GM18505 (cell line): ENCODE data around the gene NKX3-2.

Experiments
- ATAC-seq: cut with Tn5 transposase; IDR thresholded peaks from one replicate; pipeline ENCODE4 v1.9.1; 2021; ENCODE audit not compliant: unreplicated experiment
- POLR2A ChIP-seq: IDR thresholded peaks from 4 replicates; pipeline ENCODE4 v1.6.1; 2011; ENCODE audit warnings: borderline replicate concordance; ENCODE audit not compliant: insufficient read depth, insufficient read length; ENCODE audit errors: extremely low read depth

Gene NKX3-2

GRCh38 chr4:13548984-13549546 is 4.8 kb upstream of the NKX3-2 start:
- TF ChIP-seq POLR2A: no peak
- peak; percentile 74 for ATAC-seq

- no peak for TF ChIP-seq POLR2A
- no peak for ATAC-seq
Measured at GRCh38 chr4:13548059-13548983, 4.0 kb upstream of the NKX3-2 start.

GRCh38 chr4:13547485-13548041 is 3.3 kb upstream of the NKX3-2 start:
- no peak for TF ChIP-seq POLR2A
- ATAC-seq: no peak

- TF ChIP-seq POLR2A: no peak
- no peak for ATAC-seq
Measured at GRCh38 chr4:13546941-13547484, 2.7 kb upstream of the NKX3-2 start.

- no peak for TF ChIP-seq POLR2A
- ATAC-seq: no peak
Measured at GRCh38 chr4:13546142-13546940, 2.0 kb upstream of the NKX3-2 start.

GRCh38 chr4:13545394-13545808 is 1.1 kb upstream of the NKX3-2 start:
- no peak for TF ChIP-seq POLR2A
- no peak for ATAC-seq

GRCh38 chr4:13544606-13545393 is 492 bp upstream of the NKX3-2 start:
- ATAC-seq: peak; percentile 41
- TF ChIP-seq POLR2A: no peak

- TF ChIP-seq POLR2A: no peak
- ATAC-seq: no peak
Measured at GRCh38 chr4:13543032-13543838, 1.1 kb downstream of the NKX3-2 start.

GRCh38 chr4:13542577-13543031 is 1.7 kb downstream of the NKX3-2 start:
- ATAC-seq: no peak
- TF ChIP-seq POLR2A: no peak

GRCh38 chr4:13541720-13542576 is 2.4 kb downstream of the NKX3-2 start:
- peak; percentile 37 for ATAC-seq
- TF ChIP-seq POLR2A: no peak
